HG03159 (cell line): ENCODE measurements around the gene RPL31.

Experiments used
- ATAC-seq: cut with Tn5 transposase; IDR thresholded peaks from one replicate; pipeline ENCODE4 v1.9.1; 2021; ENCODE audit warnings: mild to moderate bottlenecking, moderate library complexity; ENCODE audit not compliant: unreplicated experiment

Gene RPL31

DNA sequence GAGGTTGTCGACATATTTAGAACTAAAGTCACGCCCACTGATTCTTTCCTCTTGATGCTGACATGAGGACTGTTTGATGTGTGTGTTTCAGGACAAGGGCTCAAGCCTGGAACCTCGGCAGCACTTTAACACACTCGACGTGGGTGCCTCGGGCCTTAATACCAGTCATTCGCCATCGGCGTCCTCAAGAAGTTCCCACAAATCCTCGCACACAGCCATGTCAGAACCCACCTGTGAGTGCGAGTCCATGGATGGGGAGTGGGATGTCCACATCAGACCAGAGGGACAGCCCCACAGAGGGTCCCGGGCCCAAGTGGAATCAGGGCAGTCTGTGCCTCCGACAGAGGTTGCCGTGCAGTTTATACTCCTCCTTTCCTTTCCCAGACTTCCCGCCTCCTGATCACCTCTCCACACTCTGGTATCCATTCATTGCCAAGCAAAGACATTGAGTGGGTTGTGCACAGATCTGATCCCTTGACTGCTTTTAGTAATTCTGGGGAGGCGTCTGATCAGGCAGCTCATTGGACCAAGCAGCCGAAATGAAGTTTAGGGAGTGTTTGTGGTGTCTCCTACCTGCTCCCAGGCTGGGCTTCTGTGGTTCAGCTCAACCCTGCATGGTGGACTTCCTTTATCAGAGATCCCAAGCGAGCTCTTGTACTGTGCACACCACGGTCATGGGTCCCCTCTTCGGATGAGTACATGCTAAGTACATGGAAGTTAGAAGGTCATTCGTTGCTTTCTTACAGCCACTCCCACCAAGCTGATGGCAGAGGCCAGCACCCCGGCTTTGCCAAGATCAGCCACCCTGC, 27.2 kb upstream of the RPL31 start:
- no peak for ATAC-seq

DNA sequence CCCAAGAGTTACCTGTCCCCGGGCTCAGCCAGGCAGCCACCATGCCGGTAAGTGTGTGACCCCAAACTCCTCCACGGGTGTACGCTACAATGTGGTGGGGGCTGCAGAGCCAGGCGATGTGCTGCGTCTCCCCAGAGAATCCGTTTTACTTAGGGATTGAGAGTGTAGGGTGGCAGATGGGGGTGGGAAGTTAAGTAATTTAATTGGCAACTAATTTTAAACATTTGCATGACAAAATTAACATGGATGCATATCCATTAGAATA, 26.6 kb upstream of the RPL31 start:
- no peak for ATAC-seq

- ATAC-seq: no peak
These were observed 26.0 kb upstream of the RPL31 start for GRCh38 chr2:100976061-100976460.

DNA sequence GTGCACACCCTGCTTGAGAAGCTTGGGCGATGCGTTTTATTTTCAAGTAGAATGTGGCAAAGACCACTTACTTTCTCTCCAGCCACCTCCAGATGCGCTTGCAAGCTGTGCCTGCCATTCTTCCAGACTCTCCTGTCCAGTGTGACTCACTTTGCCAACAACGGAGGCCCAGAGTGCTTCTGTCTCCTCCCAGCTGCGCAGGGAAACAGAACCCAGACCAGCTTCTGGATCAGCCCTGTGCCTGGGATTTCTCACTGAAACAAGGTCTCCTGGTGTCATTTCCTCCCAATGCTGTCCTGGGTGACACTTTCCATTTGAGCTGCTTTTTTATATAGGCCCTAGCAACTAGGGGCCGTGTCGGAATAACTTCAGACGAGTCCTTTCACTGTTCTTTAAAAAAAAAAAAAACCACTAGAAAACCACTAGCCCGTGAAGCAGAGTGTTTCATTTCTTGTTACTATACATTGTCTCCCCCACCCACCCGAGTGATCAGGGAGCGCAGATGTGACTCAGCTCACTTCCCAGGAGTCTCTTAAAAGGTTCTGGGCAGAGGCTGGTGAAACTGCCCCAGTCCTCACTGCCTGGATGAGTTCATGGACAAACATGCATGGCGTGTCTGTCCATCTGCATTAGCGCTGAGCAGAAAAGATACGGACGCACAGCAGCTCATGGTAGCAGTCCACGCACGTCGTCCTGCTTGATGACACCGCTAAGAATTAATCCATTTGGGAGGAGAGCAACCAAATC, 25.3 kb upstream of the RPL31 start:
- ATAC-seq: peak; percentile 83

GRCh38 chr2:100977511-100977910, 24.6 kb upstream of the RPL31 start:
- no peak for ATAC-seq

GRCh38 chr2:100978582-100979191, 23.4 kb upstream of the RPL31 start:
- no peak for ATAC-seq

GRCh38 chr2:100980046-100980445, 22.0 kb upstream of the RPL31 start:
- no peak for ATAC-seq

- ATAC-seq: no peak
These were observed 21.1 kb upstream of the RPL31 start for GRCh38 chr2:100981011-100981410.

DNA sequence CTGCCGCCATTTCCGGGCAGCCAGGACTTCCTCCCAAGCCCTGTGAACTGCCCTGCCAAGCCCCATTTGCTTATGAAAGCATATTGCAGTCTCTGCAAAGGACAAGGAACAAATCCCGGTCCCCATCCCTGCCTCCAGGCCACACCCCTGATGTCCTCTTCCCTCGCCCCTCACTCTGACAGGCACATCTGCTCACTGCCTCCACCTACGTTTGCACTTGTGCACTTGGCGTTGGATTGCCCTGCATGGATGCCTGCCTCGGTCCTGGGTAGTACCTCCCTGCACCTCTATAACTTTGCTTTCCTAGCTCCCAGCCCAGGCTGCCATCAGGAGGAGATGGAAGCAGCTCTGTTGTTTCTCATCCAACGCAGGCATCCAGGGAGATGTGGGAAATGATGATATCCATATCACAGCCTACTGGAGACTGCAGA, 19.6 kb upstream of the RPL31 start:
- no peak for ATAC-seq

DNA sequence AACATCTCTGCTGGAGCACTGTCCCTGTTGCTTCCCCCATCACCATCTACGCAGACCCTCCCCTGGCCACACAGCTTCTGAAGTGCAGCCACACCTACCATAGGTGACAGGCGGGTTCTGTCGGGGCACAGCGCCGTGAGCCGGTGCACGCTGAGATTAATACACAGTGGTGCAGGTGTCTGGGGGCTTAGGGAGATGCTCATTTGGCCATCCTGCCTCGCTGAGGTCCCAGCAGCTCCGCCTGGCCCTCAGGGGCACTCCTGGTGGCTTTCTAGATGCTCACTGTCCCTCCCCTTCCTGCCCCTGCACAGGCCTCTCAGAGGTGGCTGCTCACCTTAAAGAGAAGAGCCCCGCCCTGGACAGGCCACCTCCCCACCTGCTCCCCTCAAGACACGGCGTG, 18.9 kb upstream of the RPL31 start:
- no peak for ATAC-seq

GRCh38 chr2:100983684-100984310, 18.3 kb upstream of the RPL31 start:
- ATAC-seq: no peak

DNA sequence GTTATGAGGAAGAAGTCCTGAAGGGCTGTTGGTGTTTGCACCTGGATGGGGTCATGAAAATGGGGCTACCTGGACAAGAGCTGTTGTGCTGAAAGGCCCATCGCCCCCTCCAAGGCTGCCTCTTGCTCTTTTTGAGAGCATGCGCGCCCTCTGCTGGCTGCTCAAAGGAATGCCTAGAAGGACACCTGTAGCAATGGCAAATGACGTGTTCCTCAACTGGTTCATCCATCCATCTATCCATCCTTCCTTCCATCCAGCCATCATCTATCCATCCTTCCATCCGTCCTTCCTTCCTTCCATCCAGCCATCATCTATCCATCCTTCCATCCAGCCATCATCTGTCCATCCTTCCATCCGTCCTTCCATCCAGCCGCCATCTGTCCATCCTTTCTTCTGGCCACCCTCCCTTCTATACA, 17.2 kb upstream of the RPL31 start:
- ATAC-seq: no peak

DNA sequence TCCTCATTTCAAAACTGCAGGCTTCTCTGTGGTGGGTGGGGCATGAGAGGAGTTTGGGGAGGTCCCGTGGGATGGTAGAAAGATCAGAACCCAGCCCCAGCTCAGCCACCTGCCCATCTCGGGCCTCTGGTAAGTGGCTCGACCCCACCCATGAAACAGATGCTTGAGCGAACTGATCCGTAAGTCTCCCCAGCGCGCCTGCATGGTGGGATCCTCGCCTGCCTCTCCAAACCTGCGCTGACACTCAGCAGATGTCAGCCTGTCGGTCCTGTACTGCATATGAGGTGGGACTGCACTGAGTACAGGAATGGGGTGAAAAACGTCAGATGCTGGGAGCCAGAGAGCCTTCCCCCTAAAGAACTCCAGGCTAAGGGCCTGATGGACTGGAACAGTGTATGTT, 15.9 kb upstream of the RPL31 start:
- ATAC-seq: no peak

GRCh38 chr2:100987536-100987935, 14.6 kb upstream of the RPL31 start:
- ATAC-seq: no peak

GRCh38 chr2:100987974-100988373, 14.1 kb upstream of the RPL31 start:
- no peak for ATAC-seq

DNA sequence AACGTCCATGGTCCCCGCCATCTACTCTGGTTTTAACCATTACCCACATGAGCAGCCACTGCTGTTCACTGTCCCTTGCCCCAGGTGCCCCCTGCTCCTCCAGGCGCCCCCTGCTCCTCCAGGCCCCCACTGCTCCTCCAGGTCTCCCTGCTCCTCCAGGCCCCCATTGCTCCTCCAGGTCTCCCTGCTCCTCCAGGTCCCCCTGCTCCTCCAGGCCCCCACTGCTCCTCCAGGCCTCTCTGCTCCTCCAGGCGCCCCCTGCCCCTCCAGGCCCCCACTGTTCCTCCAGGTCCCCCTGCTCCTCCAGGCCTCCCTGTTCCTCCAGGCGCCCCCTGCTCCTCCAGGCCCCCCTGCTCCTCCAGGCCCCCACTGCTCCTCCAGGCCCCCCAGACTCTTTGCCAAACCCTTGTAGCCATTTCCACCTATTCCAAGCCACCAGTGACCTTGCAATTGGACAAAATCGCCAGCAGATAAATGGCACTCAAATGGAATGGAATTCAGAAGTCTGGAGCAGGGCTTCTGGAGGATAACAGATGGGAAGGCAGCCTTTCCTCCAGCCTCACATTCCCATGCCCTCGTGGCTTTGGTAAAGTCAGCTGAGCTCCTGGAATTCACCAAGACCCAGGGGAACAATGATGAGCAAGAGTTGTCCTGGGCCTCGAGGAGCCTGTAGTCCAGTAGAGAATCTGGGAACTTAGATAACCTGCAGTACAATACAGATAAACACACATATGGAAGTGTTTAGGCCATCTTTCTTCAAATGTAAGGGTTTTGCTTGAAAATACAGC, 13.3 kb upstream of the RPL31 start:
- ATAC-seq: no peak

GRCh38 chr2:100989666-100990065, 12.4 kb upstream of the RPL31 start:
- ATAC-seq: no peak

- ATAC-seq: no peak
These were observed 11.9 kb upstream of the RPL31 start for GRCh38 chr2:100990166-100990565.

DNA sequence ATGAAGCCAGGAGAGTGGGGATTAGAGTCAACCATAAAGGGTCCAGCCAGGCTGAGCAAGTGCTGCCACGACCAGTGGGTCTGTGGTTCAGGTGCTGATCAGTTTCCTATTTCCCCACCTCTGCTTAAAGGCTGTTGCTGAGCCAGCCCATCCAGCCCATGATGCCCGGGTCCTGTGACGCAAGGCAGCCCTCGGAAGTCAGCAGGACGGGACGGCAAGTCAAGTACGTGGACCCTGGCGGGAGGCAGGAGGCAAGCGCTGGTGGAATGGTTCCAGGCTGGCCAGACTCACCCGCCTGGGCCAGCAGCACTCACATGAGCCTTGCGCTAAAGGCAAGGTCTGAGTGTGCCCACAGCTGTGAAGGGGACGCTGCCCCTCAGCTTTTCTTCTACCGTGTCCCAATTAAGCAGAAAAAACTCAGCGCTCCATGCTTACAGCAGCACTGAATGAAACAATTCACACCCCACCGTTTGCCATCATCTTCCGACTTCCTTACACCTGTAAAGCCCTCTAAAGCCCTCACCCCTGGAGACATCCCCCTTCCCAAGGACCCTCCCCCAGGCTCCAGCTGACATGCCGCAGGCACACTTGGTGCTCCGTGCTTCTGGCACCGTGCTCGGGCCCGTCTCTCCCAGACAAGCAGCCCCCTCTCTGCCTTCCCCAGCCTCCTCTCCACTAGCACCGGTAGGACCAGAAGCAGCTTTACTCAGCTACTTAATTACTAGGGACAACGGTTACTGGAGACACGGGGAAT, 11.3 kb upstream of the RPL31 start:
- ATAC-seq: no peak

- no peak for ATAC-seq
These were observed 10.7 kb upstream of the RPL31 start for GRCh38 chr2:100991404-100991773.
